Dermis blood vessel endothelial cell (primary cell): ENCODE data around the gene MAGI2. TPM values are rescaled to one million over a fixed set of nuclear protein-coding genes. Genes with fewer than 3 reads are reported as not detected.
A peak's percentile ranks its signal among the peaks of the same experiment; 100 is the strongest.

Experiments used
- DNase-seq: peaks from one replicate; pipeline ENCODE4 v3.0.0; 2010
- total RNA-seq: library from RNA; depleted of rRNA; stranded (reverse); fragments of >200 nt; gene quantifications from 2 replicates; pipeline ENCODE4 v1.2.3, GENCODE V29; 2014

Gene MAGI2
- total RNA-seq, result 1.8 and 2.4 TPM in 2 replicates

DNA sequence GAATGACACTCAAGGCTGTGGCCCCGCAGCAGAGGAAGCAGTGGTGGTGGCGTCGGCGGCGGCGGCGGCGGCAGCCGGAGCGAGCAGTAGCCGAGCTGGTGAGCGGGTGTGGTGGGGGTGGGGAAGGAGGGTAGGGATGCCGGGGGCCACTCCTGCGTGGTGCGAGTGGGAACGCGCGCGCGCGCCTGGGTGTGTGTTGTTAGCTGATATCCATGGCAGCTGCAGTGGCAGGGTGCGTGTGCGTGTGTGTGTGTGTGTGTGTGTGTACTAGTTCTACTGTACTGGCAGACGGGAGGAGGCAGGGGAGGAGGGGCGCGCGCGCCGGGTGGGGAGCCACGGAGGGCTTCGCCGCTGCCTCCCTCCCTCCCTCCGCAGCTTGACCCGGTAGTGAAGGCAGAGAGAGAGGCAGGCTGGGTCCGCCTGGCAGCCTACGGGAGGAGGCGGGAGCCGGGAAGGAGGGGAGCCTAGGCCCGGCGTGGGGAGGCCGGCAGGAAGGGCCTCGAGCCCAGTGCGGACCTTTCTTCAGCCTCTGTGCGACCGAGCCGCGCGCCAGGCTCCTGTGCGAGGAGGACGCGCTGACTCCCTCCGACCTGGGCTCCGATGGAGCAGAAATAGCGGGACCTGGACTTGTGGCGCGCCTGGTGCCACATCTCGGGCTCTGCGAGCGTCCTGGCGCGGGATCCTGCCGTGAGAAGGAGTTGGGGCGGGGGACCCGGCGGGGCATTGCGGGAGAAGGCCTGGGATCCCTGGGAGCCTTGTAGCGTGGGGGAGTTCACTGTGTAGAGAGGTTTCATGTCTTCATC, at the start of gene MAGI2:
MAGI2 (minus strand) TSS at position 110 of the 803 bp plus-strand sequence. CDS start 347 bp downstream, outside the sequence.
- DNase-seq, result peak; percentile 77

DNA sequence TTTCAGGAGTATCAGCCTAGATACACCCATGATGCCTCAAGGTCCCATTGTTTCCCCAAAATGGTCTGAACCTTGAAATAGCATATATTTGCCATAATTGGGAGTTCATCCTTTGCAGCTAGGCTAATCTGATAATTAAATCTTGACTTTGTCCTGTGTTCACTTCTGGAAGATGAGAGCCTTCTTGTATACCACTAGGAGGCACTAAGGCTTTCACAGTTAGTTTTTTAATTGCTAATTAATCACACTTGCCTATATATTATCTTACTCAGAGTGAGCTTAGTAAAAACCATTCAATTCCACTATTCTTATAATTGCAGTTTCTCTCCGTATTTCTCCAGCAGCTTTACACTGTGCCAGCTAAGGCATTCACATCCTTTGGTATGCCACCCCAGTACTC, 48.7 kb upstream of the MAGI2 start:
- peak; percentile 9 for DNase-seq

DNA sequence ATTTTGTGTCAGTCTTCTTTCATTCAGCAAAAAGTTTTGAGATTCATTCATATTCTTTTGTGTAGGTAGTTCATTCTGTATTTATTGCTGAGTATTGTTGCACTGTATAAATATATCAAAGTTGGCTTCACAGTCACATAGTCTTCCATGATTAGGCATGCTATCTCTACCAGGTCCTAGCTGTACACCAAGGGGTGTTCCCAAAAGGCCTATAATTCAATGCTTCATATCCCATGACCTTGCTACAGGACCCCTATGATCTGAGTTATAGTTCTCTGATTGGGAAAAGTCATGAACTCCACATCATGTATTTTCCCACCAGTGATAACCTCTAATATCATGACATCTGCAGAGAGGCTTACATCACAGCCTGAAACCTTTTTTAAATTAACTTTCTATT, 47.3 kb upstream of the MAGI2 start:
- DNase-seq, result no peak

DNA sequence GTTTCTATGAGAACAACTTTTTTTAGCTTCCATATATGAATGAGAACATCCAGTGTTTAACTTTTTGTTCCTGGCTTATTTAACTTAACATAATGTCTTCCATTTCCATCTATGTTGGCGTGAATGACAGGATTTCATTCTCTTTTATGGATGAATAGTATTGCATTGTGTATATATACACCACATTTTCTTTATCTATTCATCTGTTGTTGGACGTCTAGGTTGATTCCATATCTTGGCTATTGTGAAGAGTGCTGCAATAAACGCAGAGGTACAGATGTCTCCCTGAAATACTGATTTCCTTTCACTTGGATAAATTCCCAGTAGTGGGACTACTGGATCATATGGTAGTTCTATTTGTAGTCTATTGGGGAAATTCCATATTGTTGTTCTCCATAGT, 44.3 kb upstream of the MAGI2 start:
- no peak for DNase-seq

DNA sequence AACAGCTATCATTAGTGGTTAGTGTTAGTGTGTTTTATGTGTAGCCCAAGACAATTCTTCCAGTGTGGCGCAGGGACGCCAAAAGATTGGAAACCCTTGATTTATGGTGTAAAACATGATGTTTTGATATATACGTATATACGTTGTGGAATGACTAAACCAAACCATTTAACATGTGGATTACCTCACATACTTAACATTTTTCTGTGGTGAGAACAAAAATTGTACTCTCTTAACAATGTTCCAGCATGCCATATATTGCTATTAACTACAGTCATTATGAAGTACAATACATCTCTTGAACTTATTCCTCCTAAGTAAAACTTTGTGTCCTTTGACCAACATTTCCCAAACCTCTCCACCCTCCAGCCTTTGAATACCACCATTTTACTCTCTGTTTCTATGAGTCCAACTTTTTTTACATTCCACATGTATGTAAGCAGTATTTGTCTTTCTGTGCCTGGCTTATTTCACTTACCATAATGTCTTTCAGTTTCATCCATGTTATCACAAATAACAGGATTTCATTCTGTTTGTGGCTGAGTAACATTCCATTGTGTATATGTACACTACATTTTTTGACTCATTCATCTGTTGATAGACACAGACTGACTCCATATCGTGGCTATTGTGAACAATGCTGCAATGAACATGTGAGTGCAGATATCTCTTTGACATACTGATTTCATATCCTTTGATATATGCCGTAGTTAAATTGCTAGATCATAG, 42.2 kb upstream of the MAGI2 start:
- DNase-seq, result no peak

DNA sequence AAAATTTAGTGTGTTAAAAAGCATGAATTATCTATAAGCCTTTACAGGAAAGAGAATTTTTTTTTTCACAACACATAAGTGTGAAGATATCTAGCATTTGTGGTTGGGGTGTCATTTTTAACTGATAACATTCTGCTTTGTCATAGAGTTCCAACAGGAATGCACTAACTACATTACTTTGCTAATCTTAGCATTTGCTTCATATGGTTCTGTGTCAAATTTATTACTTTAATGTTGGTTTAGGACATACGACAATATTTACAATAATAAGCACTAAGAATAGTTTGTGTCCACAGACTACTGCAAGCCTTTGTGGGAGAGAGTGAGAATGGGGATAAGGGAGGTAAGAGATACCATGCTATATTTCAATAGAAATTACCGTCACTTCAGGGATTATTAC, 40.6 kb upstream of the MAGI2 start:
- DNase-seq, result no peak

DNA sequence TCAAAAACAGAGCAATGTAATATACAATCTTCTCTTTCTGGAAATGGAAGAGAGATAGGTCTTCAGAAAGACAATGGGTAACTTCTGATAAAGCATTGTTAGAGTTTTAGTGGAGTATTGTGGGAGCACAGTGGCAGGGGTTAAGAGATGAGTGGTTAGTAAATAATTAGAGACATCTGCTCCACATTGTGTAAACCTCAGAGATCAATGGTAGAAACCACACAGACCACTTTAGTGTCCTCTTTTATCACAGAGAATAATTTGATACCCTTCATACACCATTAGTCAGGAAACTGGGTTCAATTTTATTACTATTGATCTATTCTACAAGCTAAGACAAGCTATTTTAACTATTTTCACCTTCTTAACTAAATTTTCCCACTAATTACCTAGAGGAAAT, 35.9 kb upstream of the MAGI2 start:
- DNase-seq, result no peak

DNA sequence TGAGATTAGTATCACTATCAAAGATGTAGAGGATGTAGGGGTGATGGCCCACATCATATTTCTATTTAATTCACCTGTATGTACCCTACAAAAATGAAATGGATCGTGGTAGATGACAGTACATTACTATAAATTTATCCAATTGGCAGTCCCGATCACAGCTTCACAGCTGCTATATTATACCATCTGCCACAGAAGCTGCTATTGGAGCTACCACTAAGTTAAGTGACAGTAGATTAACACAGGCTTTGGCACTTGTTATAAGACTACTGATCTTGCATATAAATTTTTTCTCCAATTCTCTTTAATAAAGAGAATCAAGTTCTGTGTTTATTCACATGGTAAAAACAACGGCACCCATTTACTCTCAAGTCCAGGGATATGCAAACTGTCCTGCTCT, 24.9 kb upstream of the MAGI2 start:
- no peak for DNase-seq

DNA sequence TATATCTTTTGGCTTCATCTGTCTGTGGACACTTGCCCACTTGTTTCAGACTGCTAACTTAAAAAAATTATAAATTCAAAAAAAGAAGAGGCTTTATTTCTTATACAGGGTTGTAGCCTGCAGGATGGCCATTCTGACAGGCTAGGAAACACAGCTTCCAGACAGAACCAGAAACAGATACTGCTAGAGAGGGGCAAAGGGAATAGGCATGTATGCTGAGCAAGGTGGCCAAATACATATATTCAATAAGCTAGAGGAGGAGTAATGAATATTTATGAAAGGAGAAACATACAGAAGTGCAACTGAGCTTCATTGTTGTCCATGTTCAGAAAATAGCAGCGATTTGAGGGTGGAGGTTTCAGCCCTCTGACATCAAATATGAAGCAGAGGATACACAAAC, 22.0 kb upstream of the MAGI2 start:
- DNase-seq, result no peak

DNA sequence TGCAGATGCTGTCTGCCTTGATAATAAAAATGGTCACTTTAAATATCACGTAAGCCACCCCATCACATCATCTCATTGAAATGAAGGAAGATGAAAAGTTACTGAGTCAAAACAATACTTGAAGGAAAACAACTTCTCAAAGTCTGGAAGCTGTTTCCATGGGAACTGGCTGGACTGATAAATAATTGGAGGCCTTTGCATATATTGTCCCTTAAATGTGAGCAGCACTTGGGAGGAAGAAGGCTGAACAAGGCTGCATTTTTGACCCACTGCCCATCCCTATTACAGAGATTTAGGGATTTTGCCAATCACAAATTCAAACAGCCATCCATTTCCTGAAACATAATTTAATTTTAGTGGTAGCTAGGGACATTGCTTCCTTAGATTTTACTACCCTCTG, 18.2 kb upstream of the MAGI2 start:
- DNase-seq, result no peak

DNA sequence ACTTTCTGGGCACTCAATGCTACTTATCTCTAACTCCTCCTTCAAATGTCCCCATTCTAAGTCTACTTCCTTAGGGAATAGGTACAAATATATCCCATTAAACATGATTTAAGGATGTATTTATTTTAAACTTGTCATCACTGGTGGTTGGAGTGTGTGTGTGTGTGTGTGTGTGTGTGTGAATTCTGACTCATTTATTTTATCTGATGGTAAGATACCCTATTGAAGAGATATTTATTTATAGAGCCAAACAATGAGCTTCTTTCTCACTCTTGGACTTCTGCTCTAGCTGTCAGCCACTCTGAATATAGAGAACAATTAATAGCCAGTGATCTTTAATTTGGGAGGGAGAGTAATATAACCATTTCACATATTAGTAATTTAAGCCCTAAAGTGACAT, 17.8 kb upstream of the MAGI2 start:
- DNase-seq, result no peak

DNA sequence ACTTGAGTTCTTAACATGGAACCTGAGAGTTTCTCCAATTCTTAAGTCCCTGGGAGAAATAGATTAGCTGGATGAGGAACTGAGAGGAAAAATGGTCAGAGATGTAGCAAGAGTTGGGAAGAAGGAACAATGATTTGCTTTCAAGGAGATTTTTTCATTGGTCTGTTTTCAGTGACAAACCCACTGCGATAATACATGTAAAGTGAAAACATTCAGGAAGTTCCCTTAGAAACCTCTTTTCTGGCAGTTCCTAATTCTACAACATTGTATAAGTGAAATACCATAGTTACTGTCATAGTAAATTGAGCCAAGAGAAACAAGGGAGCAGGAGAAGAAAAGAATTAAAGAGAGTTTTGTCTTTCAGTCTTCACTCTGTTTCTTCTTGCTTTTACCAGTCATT, 12.1 kb upstream of the MAGI2 start:
- DNase-seq, result no peak

DNA sequence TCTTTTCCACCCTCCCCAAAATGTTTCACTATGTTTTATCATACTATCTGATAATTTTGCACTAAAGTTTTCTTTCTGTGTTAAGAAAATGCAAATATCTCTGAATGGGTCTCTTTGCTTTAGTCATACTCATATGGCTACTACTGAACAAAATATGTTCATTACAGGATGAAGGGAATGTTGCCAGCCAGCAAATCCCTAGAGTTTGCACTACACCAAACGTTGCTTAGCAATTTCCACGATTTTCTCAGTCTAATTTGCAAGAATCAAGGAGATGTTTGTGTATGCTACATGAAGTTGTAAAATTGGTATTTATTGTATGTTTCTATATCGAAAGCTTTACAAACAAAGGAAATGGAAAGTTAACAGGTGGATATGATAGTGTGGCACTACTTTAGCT, 10.6 kb upstream of the MAGI2 start:
- DNase-seq, result no peak

DNA sequence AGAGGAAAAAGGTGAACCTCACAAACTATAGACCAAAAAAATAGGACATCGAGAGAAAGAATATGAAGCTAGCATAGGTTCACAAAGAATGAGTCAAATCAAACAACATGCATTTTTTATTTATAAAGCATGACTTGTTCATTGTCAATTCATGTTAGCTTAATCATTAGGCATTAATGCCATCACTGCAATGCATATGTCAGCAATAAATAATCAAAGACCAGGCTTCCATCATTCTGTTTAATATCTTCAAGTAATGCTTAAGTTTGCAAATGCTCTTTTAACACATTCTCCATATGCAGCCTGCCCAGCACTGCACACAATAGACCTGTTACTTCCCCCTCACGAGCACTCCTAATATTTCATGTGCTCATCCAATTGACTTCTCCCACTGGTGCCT, 8.9 kb upstream of the MAGI2 start:
- DNase-seq, result no peak

DNA sequence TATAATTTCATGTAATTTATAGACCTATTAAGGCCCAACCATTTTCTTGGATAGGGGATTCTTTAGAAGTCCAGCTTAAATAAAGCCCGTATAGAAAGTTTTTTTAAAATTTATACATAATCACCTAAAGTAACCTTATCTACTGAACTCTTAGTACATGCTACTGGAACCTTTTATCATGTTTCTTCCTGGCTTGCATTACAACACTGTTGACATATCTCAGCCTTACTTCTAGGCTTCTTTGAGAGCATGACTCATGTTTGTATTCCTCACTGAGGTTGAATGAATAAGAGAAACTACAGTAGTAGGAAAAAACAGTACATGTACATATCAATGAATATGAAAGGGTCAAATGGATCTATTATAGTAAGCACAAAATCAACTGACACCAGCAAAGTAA, 8.2 kb upstream of the MAGI2 start:
- DNase-seq, result peak; percentile 45

DNA sequence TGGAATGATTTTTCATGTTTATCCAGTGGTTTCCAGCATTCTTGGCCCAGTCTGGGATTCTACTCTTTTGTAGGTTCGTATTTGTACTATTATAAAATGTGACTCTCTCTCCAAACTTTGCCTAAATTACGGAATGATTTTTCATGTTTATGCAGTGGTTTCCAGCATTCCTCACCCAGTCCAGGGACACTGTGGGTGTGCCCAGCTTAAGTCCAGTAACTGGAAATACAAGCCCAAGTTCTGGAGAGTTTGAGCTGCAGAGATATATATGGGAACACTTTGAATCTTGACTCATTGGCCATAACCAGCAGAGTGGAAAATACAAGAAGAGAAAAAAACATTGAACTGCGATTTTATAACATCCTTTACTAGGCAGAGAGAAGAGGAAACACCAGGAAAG, 5.9 kb upstream of the MAGI2 start:
- DNase-seq, result no peak

DNA sequence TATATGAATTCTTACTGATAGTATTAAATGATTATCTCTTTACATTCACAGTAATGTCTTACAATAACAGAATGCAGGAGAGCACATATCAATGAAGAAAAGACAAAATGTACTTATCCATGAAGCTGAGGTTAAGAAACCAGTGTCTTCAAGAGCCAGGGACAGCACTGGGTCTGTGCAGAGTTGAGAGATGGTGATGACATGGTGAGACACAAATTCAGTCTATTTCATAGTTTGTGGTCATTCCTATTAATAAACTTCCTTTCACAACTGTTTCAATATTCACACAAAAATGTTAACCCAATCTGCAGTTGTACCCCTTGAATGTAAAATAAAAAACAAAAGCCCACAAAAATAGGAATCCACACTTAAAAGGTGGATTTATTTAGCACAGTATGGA, 5.3 kb upstream of the MAGI2 start:
- no peak for DNase-seq

DNA sequence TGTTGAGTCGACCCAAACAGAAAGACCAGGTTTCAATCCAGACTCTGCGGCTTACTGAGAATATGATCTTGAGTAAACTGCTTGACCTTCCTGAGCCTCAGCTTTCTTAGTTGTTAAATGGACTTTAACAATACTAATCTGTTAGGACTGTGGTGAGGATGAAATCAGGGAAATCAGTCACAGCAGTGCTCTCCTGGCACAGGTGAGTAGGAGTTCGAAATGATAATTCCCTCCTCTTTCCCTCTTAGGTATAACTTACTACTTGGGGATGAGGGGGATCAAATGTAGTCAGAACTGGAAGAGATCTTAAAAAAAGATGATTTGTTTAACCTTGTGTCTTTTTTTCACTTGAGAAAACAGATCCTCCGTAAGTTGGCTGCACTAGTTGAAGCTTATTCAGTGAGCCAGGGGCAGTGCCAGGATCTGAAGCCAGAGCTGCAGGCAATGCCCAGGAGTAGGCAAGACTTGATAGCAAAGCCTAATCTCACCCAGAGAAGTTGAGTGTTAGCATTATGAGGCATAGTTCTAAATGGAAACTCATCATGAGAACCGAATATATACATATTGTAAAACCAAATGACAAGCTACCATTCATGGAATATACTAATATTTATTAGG, 1.8 kb upstream of the MAGI2 start:
- no peak for DNase-seq

DNA sequence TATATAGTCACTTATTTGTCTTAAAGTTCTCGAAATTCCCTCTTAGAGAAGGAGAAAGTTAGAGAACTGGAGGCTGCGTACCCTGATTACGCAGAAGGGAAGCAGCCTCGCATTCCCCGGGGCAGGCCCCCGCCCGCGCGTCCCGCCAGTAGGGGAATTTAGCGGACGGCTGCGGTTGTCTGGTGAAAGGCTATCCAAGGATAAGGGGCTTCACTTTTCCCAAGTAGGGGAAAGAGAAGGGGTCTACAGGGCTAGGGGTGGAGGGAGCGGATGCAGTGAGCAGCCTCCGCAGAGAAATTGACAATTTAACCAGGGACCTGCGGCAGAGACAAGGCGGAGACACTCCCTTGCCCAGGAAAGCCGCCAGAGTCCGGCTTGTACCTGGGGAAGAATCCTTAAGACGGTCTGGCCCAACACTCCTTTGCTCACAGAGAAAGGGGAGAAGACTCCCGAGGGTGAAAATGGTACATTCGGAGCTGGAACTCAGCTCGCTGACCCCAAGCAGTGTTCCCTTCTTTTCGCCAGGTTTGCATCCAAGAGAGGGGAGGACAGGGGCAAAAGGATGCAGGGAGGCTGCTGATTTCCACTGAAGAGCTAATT, 994 bp upstream of the MAGI2 start:
- DNase-seq, result no peak

DNA sequence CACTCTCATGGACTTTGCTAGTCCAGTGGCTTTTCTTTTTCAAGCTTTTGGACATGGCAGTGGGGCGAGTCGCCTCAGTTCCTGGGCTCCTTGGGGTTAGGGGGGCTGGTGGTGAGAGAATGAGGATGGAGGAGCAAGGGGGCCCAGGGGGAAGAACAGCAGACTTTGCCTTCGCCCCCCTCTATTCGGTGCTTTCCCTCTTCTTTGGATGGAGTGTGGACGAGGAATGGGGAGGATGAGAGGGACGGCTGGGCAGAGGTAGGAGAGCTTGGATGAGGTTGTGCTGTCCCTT, 255 bp downstream of the MAGI2 start:
- DNase-seq, result no peak

DNA sequence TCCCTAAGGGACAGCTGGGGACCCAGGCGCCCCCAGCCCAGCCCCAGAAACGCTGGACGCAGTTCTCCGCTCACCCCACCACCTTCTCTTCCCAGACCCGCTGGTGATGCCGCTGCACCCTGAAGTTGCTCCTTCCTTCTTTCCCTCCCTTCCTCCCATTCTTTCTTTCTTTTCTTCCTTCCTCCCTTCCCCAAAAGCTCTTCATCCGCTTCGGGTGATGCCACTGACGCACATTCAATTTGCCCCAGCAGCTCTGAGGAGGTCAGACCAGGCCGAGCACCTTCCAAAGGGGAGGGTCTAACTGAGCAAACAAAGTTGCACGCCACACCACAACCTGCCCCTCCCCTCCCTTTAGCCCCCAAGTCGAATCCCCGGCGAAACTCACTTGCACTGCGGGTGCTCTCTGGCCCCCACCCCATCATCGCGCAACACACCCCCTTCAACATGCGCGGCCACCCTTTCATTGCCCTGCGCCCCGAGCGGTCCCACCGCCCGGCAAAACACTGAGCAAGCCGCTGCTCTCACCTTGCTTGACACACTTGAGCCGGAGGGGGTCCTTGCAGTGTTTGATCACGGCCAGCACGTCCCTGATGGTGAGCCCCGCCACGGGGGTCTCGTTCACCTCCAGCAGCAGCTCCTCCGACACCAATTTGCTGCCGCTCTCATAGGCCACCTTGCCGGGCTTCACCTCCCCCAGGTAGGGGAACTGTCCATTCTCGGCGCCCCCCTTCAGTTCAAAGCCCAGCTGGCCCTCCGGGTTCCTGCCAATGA, 787 bp downstream of the MAGI2 start:
- peak; percentile 29 for DNase-seq

DNA sequence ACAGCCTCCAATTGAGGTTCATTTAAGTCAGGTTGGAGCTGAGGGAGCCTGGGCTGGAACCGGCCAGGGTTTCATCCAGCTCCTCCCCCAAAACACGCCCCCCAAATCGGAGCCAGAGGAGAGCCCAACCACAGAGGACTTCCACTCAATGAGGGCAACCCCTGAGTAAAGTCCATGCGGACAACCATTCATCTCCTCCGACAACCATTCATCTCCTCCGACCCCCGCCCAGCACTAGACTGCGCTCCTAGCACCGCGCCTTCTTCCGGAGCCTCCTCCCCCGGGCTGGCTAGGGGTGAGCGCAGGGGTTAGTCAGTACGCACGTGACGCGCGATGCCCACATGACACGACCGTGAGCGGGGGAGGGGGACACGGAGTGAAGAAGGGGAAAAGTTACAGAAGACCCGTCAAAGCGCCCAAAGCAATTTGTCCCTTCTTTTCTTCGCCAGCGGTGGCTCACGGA, 1.4 kb downstream of the MAGI2 start:
- peak; percentile 78 for DNase-seq

DNA sequence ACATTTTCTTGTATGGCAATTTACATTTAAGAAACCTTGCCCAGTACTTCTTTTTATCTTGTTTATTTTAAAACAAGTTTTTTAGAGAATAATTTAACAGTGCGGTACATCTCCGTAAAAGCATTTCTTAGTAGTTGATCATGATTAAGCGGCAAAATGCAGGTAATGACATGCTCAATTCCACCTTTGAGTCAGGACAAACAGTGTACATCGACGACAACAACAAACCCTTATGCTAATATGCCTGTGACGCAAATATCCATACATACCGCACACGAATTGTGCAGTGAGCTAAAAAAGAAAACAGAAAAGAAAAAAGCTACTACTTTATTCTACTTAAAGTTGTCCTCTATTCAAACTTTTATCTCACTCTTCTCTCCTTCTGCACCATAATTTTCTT, 1.9 kb downstream of the MAGI2 start:
- DNase-seq, result no peak
